GM23338 (cell line): ENCODE results near the gene DNAJB6. TPM values are rescaled to one million over a fixed set of nuclear protein-coding genes. Genes with fewer than 3 reads are reported as not detected.
A peak's percentile ranks its signal among the peaks of the same experiment; 100 is the strongest.

Experiments used
- ATAC-seq: fragments of 200-7000 bp; cut with Tn5 transposase; 3 replicates; pipeline ENCODE4 v1.9.1; 2020
- DNase-seq: peaks from one replicate; pipeline ENCODE4 v3.0.0-alpha.2; 2015; ENCODE audit warnings: low spot score
- H2AFZ ChIP-seq: fragments of 200-600 bp; sonication (generic); 2 replicates; pipeline ENCODE4 v1.8.0; 2016; ENCODE audit warnings: antibody characterized with exemption, mild to moderate bottlenecking, moderate library complexity
- H3F3A ChIP-seq: fragments of 200-600 bp; sonication (generic); replicated peaks from 2 replicates; pipeline ENCODE4 v1.8.0; 2017; ENCODE audit warnings: antibody characterized with exemption, mixed run types, low read depth
- H3K27ac ChIP-seq: fragments of 200-600 bp; sonication (generic); 2 replicates; pipeline ENCODE4 v1.6.1; 2016; ENCODE audit warnings: low read depth
- H3K27me3 ChIP-seq: fragments of 200-600 bp; sonication (generic); 2 replicates; pipeline ENCODE4 v1.8.0; 2016; ENCODE audit warnings: mild to moderate bottlenecking, mixed run types, moderate library complexity; ENCODE audit not compliant: insufficient read depth
- H3K36me3 ChIP-seq: fragments of 200-600 bp; sonication (generic); 2 replicates; pipeline ENCODE4 v1.8.0; 2016; ENCODE audit warnings: mild to moderate bottlenecking; ENCODE audit not compliant: insufficient read depth
- H3K4me1 ChIP-seq: fragments of 200-600 bp; sonication (generic); 2 replicates; pipeline ENCODE4 v1.8.0; 2016; ENCODE audit warnings: mild to moderate bottlenecking, moderate library complexity; ENCODE audit not compliant: insufficient read depth
- H3K4me2 ChIP-seq: fragments of 200-600 bp; sonication (generic); 2 replicates; pipeline ENCODE4 v1.7.1; 2017; ENCODE audit warnings: mixed run types
- H3K4me3 ChIP-seq: fragments of 200-600 bp; sonication (generic); 2 replicates; pipeline ENCODE4 v1.6.1; 2016; ENCODE audit warnings: mixed run types
- H3K79me2 ChIP-seq: fragments of 200-600 bp; sonication (generic); replicated peaks from 2 replicates; pipeline ENCODE4 v1.8.0; 2017; ENCODE audit warnings: mild to moderate bottlenecking; ENCODE audit not compliant: insufficient read depth
- H3K9me2 ChIP-seq: fragments of 200-600 bp; sonication (generic); 2 replicates; pipeline ENCODE4 v1.8.0; 2017; ENCODE audit not compliant: insufficient read depth
- H4K20me1 ChIP-seq: fragments of 200-600 bp; sonication (generic); replicated peaks from 2 replicates; pipeline ENCODE4 v1.8.0; 2017; ENCODE audit warnings: mild to moderate bottlenecking; ENCODE audit not compliant: insufficient read depth
- H3K27ac Mint-ChIP-seq: 2 replicates; pipeline ENCODE4 v1.8.0; 2020; ENCODE audit warnings: inconsistent platforms, mild to moderate bottlenecking, moderate library complexity, mixed read lengths
- H3K27me3 Mint-ChIP-seq: 3 replicates; pipeline ENCODE4 v1.8.0; 2022; ENCODE audit warnings: low read depth, mild to moderate bottlenecking, moderate library complexity, mixed read lengths, inconsistent platforms; ENCODE audit not compliant: insufficient read depth, poor library complexity
- H3K36me3 Mint-ChIP-seq: 3 replicates; pipeline ENCODE4 v1.8.0; 2021; ENCODE audit warnings: low read depth, mild to moderate bottlenecking, inconsistent platforms, moderate library complexity, mixed read lengths
- H3K4me1 Mint-ChIP-seq: 3 replicates; pipeline ENCODE4 v1.8.0; 2020; ENCODE audit warnings: mild to moderate bottlenecking, inconsistent platforms, mixed read lengths
- H3K4me3 Mint-ChIP-seq: 3 replicates; pipeline ENCODE4 v1.8.0; 2021; ENCODE audit warnings: moderate library complexity, mild to moderate bottlenecking, inconsistent platforms, mixed read lengths
- H3K9me3 Mint-ChIP-seq: 3 replicates; pipeline ENCODE4 v1.8.0; 2020; ENCODE audit warnings: moderate library complexity, mild to moderate bottlenecking, inconsistent platforms, mixed read lengths
- CREB1 ChIP-seq: fragments of 250-450 bp; sonication (Bioruptor Pico); IDR thresholded peaks from 2 replicates; pipeline ENCODE4 v1.5.0; 2020; ENCODE audit warnings: low read depth, mild to moderate bottlenecking, moderate library complexity
- EZH2 ChIP-seq: fragments of 200-600 bp; sonication (generic); IDR thresholded peaks from one replicate; pipeline ENCODE4 v1.8.0; 2017; ENCODE audit warnings: antibody characterized with exemption, mild to moderate bottlenecking, low read depth; ENCODE audit not compliant: unreplicated experiment
- EZH2phosphoT487 ChIP-seq: fragments of 200-600 bp; sonication (generic); IDR thresholded peaks from one replicate; pipeline ENCODE4 v1.8.1; 2018; ENCODE audit warnings: antibody characterized with exemption; ENCODE audit not compliant: unreplicated experiment
- JUNB ChIP-seq: IDR thresholded peaks from one replicate; pipeline ENCODE4 v1.6.1; 2016; ENCODE audit warnings: antibody characterized with exemption; ENCODE audit not compliant: unreplicated experiment
- NANOG ChIP-seq: IDR thresholded peaks from 2 replicates; pipeline ENCODE4 v1.6.1; 2016; ENCODE audit warnings: antibody characterized with exemption, borderline replicate concordance
- POLR2AphosphoS5 ChIP-seq: IDR thresholded peaks from 2 replicates; pipeline ENCODE4 v1.6.1; 2016; ENCODE audit warnings: antibody characterized with exemption, low read depth
- STAT1 ChIP-seq: IDR thresholded peaks from one replicate; pipeline ENCODE4 v1.6.1; 2016; ENCODE audit warnings: antibody characterized with exemption; ENCODE audit not compliant: unreplicated experiment
- ZNF114 ChIP-seq: fragments of 250-450 bp; sonication (Bioruptor Pico); IDR thresholded peaks from 2 replicates; pipeline ENCODE4 v1.5.0; 2020; ENCODE audit warnings: mild to moderate bottlenecking, moderate library complexity
- ZNF331 ChIP-seq: fragments of 250-450 bp; sonication (Bioruptor Pico); IDR thresholded peaks from 2 replicates; pipeline ENCODE4 v1.5.0; 2020; ENCODE audit warnings: low read depth, mild to moderate bottlenecking, moderate library complexity
- polyA plus RNA-seq: library from polyadenylated mRNA; unstranded; fragments of >200 nt; fragmentation: Nextera tagmentation; extraction: Ambion mirVana; gene quantifications from 2 replicates; pipeline ENCODE4 v1.2.1, GENCODE V29; 2016
- total RNA-seq: library from RNA; depleted of rRNA; stranded (reverse); fragments of >200 nt; shearing (Covaris generic); gene quantifications from 2 replicates; pipeline ENCODE4 v1.2.3, GENCODE V29; 2014
- TF ChIP-seq, protein P1 (sequence below), 2 experiments: fragments of 200-600 bp in 1 of 2; sonication (generic) in 1 of 2; conservative IDR thresholded peaks; 2 replicates each; pipeline versions ENCODE4 v1.5.1 to v1.6.1; 2016 to 2017; ENCODE audit warnings: antibody characterized with exemption in 2 of 2, low read depth in 2 of 2, mild to moderate bottlenecking in 2 of 2, moderate library complexity in 1 of 2
- TF ChIP-seq, protein P2 (sequence below): IDR thresholded peaks from 2 replicates; pipeline ENCODE4 v1.6.1; 2016; ENCODE audit warnings: antibody characterized with exemption
- TF ChIP-seq, protein P3 (sequence below): IDR thresholded peaks from one replicate; pipeline ENCODE4 v1.6.1; 2018; ENCODE audit warnings: antibody characterized with exemption; ENCODE audit not compliant: unreplicated experiment
- TF ChIP-seq, protein P4 (sequence below): fragments of 250-450 bp; sonication (Bioruptor Pico); IDR thresholded peaks from 2 replicates; pipeline ENCODE4 v1.5.0; 2020; ENCODE audit warnings: mild to moderate bottlenecking, moderate library complexity

Gene DNAJB6
- total and polyA plus RNA-seq, 2 experiments from 2014 or later: 308 to 322 TPM

DNA sequence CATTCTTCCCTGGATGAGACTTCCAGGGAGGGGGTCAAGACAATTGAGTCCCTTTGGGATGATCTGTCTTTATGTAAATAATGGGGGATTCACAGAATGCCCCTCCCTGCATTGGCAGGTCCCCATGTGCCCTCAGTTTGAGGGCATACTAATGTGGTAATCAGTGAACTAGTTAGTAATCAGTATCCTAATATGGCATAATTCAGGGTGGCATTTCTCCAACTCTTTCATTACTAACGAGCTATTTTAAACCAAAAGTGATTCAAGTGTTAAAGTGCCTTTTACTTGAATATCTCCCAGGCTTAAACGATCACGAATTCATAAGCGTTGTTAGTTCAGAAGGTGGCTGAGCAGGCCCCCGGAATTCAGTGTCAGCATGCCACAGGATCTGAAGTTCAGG, 1.6 kb upstream of the DNAJB6 start:
- Histone ChIP-seq H3K36me3 (no peaks in the 10 kb centered on the region), H3F3A (peaks cover 30% of the 10 kb centered on the region), H3K27me3 (no peaks in the 10 kb centered on the region), H4K20me1 (peaks cover 16% of the 10 kb centered on the region), H3K4me1 (peaks cover 23% of the 10 kb centered on the region), H3K9me2 (no peaks in the 10 kb centered on the region), H2AFZ (no peak overlapping the region), H3K4me2 (peak overlapping the region; percentile 91), H3K4me3 (peak overlapping the region; percentile 100), H3K27ac (peak overlapping the region; percentile 97), H3K79me2 (peaks cover 56% of the 10 kb centered on the region)
- peaks cover 9% of the 10 kb centered on the region; the same call in 2 of the 3 replicates for H3K9me3 Mint-ChIP-seq
- peaks cover 23% of the 10 kb centered on the region for H3K27me3 Mint-ChIP-seq
- TF ChIP-seq CREB1 (CRISPR knock-in tag) (no peak), NANOG (no peak), POLR2AphosphoS5 (no peak), JUNB (no peak), ZNF114 (CRISPR knock-in tag) (no peak), EZH2phosphoT487 (no peak), ZNF331 (CRISPR knock-in tag) (no peak), EZH2 (no peak), STAT1 (no peak)
- TF ChIP-seq, protein P1, sequence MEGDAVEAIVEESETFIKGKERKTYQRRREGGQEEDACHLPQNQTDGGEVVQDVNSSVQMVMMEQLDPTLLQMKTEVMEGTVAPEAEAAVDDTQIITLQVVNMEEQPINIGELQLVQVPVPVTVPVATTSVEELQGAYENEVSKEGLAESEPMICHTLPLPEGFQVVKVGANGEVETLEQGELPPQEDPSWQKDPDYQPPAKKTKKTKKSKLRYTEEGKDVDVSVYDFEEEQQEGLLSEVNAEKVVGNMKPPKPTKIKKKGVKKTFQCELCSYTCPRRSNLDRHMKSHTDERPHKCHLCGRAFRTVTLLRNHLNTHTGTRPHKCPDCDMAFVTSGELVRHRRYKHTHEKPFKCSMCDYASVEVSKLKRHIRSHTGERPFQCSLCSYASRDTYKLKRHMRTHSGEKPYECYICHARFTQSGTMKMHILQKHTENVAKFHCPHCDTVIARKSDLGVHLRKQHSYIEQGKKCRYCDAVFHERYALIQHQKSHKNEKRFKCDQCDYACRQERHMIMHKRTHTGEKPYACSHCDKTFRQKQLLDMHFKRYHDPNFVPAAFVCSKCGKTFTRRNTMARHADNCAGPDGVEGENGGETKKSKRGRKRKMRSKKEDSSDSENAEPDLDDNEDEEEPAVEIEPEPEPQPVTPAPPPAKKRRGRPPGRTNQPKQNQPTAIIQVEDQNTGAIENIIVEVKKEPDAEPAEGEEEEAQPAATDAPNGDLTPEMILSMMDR (conservative IDR thresholded peaks at IDR 0.05; ENCODE audit: low read depth in 2 of 2): no peak
- TF ChIP-seq, protein P2, sequence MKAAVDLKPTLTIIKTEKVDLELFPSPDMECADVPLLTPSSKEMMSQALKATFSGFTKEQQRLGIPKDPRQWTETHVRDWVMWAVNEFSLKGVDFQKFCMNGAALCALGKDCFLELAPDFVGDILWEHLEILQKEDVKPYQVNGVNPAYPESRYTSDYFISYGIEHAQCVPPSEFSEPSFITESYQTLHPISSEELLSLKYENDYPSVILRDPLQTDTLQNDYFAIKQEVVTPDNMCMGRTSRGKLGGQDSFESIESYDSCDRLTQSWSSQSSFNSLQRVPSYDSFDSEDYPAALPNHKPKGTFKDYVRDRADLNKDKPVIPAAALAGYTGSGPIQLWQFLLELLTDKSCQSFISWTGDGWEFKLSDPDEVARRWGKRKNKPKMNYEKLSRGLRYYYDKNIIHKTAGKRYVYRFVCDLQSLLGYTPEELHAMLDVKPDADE: no peak
- TF ChIP-seq, protein P3, sequence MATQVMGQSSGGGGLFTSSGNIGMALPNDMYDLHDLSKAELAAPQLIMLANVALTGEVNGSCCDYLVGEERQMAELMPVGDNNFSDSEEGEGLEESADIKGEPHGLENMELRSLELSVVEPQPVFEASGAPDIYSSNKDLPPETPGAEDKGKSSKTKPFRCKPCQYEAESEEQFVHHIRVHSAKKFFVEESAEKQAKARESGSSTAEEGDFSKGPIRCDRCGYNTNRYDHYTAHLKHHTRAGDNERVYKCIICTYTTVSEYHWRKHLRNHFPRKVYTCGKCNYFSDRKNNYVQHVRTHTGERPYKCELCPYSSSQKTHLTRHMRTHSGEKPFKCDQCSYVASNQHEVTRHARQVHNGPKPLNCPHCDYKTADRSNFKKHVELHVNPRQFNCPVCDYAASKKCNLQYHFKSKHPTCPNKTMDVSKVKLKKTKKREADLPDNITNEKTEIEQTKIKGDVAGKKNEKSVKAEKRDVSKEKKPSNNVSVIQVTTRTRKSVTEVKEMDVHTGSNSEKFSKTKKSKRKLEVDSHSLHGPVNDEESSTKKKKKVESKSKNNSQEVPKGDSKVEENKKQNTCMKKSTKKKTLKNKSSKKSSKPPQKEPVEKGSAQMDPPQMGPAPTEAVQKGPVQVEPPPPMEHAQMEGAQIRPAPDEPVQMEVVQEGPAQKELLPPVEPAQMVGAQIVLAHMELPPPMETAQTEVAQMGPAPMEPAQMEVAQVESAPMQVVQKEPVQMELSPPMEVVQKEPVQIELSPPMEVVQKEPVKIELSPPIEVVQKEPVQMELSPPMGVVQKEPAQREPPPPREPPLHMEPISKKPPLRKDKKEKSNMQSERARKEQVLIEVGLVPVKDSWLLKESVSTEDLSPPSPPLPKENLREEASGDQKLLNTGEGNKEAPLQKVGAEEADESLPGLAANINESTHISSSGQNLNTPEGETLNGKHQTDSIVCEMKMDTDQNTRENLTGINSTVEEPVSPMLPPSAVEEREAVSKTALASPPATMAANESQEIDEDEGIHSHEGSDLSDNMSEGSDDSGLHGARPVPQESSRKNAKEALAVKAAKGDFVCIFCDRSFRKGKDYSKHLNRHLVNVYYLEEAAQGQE: no peak
- TF ChIP-seq, protein P4, sequence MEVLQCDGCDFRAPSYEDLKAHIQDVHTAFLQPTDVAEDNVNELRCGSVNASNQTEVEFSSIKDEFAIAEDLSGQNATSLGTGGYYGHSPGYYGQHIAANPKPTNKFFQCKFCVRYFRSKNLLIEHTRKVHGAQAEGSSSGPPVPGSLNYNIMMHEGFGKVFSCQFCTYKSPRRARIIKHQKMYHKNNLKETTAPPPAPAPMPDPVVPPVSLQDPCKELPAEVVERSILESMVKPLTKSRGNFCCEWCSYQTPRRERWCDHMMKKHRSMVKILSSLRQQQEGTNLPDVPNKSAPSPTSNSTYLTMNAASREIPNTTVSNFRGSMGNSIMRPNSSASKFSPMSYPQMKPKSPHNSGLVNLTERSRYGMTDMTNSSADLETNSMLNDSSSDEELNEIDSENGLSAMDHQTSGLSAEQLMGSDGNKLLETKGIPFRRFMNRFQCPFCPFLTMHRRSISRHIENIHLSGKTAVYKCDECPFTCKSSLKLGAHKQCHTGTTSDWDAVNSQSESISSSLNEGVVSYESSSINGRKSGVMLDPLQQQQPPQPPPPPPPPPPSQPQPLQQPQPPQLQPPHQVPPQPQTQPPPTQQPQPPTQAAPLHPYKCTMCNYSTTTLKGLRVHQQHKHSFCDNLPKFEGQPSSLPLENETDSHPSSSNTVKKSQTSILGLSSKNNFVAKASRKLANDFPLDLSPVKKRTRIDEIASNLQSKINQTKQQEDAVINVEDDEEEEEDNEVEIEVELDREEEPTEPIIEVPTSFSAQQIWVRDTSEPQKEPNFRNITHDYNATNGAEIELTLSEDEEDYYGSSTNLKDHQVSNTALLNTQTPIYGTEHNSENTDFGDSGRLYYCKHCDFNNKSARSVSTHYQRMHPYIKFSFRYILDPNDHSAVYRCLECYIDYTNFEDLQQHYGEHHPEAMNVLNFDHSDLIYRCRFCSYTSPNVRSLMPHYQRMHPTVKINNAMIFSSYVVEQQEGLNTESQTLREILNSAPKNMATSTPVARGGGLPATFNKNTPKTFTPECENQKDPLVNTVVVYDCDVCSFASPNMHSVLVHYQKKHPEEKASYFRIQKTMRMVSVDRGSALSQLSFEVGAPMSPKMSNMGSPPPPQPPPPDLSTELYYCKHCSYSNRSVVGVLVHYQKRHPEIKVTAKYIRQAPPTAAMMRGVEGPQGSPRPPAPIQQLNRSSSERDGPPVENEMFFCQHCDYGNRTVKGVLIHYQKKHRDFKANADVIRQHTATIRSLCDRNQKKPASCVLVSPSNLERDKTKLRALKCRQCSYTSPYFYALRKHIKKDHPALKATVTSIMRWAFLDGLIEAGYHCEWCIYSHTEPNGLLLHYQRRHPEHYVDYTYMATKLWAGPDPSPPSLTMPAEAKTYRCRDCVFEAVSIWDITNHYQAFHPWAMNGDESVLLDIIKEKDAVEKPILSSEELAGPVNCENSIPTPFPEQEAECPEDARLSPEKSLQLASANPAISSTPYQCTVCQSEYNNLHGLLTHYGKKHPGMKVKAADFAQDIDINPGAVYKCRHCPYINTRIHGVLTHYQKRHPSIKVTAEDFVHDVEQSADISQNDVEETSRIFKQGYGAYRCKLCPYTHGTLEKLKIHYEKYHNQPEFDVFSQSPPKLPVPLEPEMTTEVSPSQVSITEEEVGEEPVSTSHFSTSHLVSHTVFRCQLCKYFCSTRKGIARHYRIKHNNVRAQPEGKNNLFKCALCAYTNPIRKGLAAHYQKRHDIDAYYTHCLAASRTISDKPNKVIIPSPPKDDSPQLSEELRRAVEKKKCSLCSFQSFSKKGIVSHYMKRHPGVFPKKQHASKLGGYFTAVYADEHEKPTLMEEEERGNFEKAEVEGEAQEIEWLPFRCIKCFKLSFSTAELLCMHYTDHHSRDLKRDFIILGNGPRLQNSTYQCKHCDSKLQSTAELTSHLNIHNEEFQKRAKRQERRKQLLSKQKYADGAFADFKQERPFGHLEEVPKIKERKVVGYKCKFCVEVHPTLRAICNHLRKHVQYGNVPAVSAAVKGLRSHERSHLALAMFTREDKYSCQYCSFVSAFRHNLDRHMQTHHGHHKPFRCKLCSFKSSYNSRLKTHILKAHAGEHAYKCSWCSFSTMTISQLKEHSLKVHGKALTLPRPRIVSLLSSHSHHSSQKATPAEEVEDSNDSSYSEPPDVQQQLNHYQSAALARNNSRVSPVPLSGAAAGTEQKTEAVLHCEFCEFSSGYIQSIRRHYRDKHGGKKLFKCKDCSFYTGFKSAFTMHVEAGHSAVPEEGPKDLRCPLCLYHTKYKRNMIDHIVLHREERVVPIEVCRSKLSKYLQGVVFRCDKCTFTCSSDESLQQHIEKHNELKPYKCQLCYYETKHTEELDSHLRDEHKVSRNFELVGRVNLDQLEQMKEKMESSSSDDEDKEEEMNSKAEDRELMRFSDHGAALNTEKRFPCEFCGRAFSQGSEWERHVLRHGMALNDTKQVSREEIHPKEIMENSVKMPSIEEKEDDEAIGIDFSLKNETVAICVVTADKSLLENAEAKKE (CRISPR knock-in tag): no peak
- DNase-seq (no peak), ATAC-seq (no peak)
- H3K4me1 Mint-ChIP-seq: peaks cover 29% of the 10 kb centered on the region
- peak overlapping the region; percentile 92 for H3K4me3 Mint-ChIP-seq
- H3K27ac Mint-ChIP-seq: no peak overlapping the region
- H3K36me3 Mint-ChIP-seq: peaks cover 30% of the 10 kb centered on the region
